ENCODE results near the gene STK39.

The STK39 gene

GRCh38 chr2:168155680-168156079 is 91.7 kb downstream of the STK39 start:
- DNase-seq = no peak

GRCh38 chr2:168155046-168155445 is 92.3 kb downstream of the STK39 start:
- no peak for DNase-seq

GRCh38 chr2:168152902-168153530 is 94.4 kb downstream of the STK39 start:
- DNase-seq = no peak

GRCh38 chr2:168149986-168150385 is 97.4 kb downstream of the STK39 start:
- DNase-seq = no peak

GRCh38 chr2:168149150-168149974 is 98.0 kb downstream of the STK39 start:
- DNase-seq = no peak

- no peak for DNase-seq
Measured at GRCh38 chr2:168147830-168148794, 99.3 kb downstream of the STK39 start.

GRCh38 chr2:168146892-168147810 is 100.2 kb downstream of the STK39 start:
- no peak for DNase-seq

GRCh38 chr2:168145426-168146310 is 101.7 kb downstream of the STK39 start:
- no peak for DNase-seq

- DNase-seq = no peak
Measured at GRCh38 chr2:168145011-168145410, 102.4 kb downstream of the STK39 start.

- no peak for DNase-seq
Measured at GRCh38 chr2:168143813-168144212, 103.6 kb downstream of the STK39 start.

GRCh38 chr2:168140892-168141291 is 106.5 kb downstream of the STK39 start:
- DNase-seq = no peak

- DNase-seq = no peak
Measured at GRCh38 chr2:168139852-168140251, 107.5 kb downstream of the STK39 start.

- DNase-seq = no peak
Measured at GRCh38 chr2:168138901-168139300, 108.5 kb downstream of the STK39 start.

- no peak for DNase-seq
Measured at GRCh38 chr2:168138374-168138773, 109.0 kb downstream of the STK39 start.

- DNase-seq = no peak
Measured at GRCh38 chr2:168137510-168138180, 109.8 kb downstream of the STK39 start.

- no peak for DNase-seq
Measured at GRCh38 chr2:168136392-168136977, 110.9 kb downstream of the STK39 start.

GRCh38 chr2:168135630-168136029 is 111.8 kb downstream of the STK39 start:
- no peak for DNase-seq

GRCh38 chr2:168135121-168135520 is 112.3 kb downstream of the STK39 start:
- no peak for DNase-seq

- DNase-seq = no peak
Measured at GRCh38 chr2:168134485-168134884, 112.9 kb downstream of the STK39 start.

- no peak for DNase-seq
Measured at GRCh38 chr2:168132389-168132788, 115.0 kb downstream of the STK39 start.

All from NCI-H1048 (cell line).